Measurements from ENCODE around the gene CASD1. TPM values are rescaled to one million over a fixed set of nuclear protein-coding genes. Genes with fewer than 3 reads are reported as not detected.

The CASD1 gene
- polyA plus RNA-seq, 1 donor from 2014 or later, result 187 TPM

GRCh38 chr7:94594882-94595281, 85.3 kb downstream of the CASD1 start:
- H2AFZ ChIP-seq (ENCODE audit: low read depth, low read length), result no peak overlapping the region
- H3K27ac ChIP-seq (ENCODE audit: low read length), result no peak overlapping the region
- H3K36me3 ChIP-seq (ENCODE audit: insufficient read depth, low read length), result peaks cover 4% of the 10 kb centered on the region
- no peaks in the 10 kb centered on the region for H3K79me2 ChIP-seq (replicated peaks; ENCODE audit: insufficient read depth, low read length)
- no peak overlapping the region for H3K4me2 ChIP-seq (ENCODE audit: low read length)
- no peak overlapping the region for H3K4me3 ChIP-seq (ENCODE audit: low read length)
- no peaks in the 10 kb centered on the region for H3K9me3 ChIP-seq (ENCODE audit: low read length)
- no peak overlapping the region for H3K9ac ChIP-seq (ENCODE audit: low read length)
- H4K20me1 ChIP-seq (ENCODE audit: insufficient read depth), result no peaks in the 10 kb centered on the region
- H3K27me3 ChIP-seq (ENCODE audit: insufficient read depth, low read depth, low read length), result no peaks in the 10 kb centered on the region
- no peaks in the 10 kb centered on the region for H3F3A ChIP-seq (ENCODE audit: insufficient read depth, low read length, poor library complexity, severe bottlenecking)
- no peak for TF ChIP-seq MXI1 (conservative IDR thresholded peaks at IDR 0.05; ENCODE audit: poor library complexity, severe bottlenecking)
- TF ChIP-seq, protein P1, sequence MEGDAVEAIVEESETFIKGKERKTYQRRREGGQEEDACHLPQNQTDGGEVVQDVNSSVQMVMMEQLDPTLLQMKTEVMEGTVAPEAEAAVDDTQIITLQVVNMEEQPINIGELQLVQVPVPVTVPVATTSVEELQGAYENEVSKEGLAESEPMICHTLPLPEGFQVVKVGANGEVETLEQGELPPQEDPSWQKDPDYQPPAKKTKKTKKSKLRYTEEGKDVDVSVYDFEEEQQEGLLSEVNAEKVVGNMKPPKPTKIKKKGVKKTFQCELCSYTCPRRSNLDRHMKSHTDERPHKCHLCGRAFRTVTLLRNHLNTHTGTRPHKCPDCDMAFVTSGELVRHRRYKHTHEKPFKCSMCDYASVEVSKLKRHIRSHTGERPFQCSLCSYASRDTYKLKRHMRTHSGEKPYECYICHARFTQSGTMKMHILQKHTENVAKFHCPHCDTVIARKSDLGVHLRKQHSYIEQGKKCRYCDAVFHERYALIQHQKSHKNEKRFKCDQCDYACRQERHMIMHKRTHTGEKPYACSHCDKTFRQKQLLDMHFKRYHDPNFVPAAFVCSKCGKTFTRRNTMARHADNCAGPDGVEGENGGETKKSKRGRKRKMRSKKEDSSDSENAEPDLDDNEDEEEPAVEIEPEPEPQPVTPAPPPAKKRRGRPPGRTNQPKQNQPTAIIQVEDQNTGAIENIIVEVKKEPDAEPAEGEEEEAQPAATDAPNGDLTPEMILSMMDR (IDR thresholded peaks at IDR 0.05; ENCODE audit: poor library complexity, severe bottlenecking), result no peak
- TF ChIP-seq EZH2 (IDR thresholded peaks at IDR 0.05; ENCODE audit: borderline replicate concordance, insufficient read depth, low read length, poor library complexity, severe bottlenecking), result no peak
- H3K9me2 ChIP-seq (ENCODE audit: insufficient read depth, low read length), result no peaks in the 10 kb centered on the region

GRCh38 chr7:94595717-94596116, 86.1 kb downstream of the CASD1 start:
- Histone ChIP-seq H3K4me3 (ENCODE audit: low read length) (no peak overlapping the region), H3K9me3 (ENCODE audit: low read length) (no peaks in the 10 kb centered on the region), H3K9ac (ENCODE audit: low read length) (no peak overlapping the region), H3K36me3 (ENCODE audit: insufficient read depth, low read length) (peaks cover 4% of the 10 kb centered on the region), H3K4me2 (ENCODE audit: low read length) (no peak overlapping the region), H3F3A (ENCODE audit: insufficient read depth, low read length, poor library complexity, severe bottlenecking) (no peaks in the 10 kb centered on the region), H3K79me2 (replicated peaks; ENCODE audit: insufficient read depth, low read length) (no peaks in the 10 kb centered on the region), H3K9me2 (ENCODE audit: insufficient read depth, low read length) (no peaks in the 10 kb centered on the region), H3K27ac (ENCODE audit: low read length) (no peak overlapping the region), H3K27me3 (ENCODE audit: insufficient read depth, low read depth, low read length) (no peaks in the 10 kb centered on the region), H2AFZ (ENCODE audit: low read depth, low read length) (no peak overlapping the region), H4K20me1 (ENCODE audit: insufficient read depth) (no peaks in the 10 kb centered on the region)
- no peak for TF ChIP-seq EZH2 (IDR thresholded peaks at IDR 0.05; ENCODE audit: borderline replicate concordance, insufficient read depth, low read length, poor library complexity, severe bottlenecking)
- no peak for TF ChIP-seq RAD21 (conservative IDR thresholded peaks at IDR 0.05)
- no peak for TF ChIP-seq EP300 (conservative IDR thresholded peaks at IDR 0.05; ENCODE audit: poor library complexity, severe bottlenecking)
- no peak for TF ChIP-seq MXI1 (conservative IDR thresholded peaks at IDR 0.05; ENCODE audit: poor library complexity, severe bottlenecking)
- no peak for TF ChIP-seq SMC3 (conservative IDR thresholded peaks at IDR 0.05; ENCODE audit: poor library complexity)
- TF ChIP-seq, protein P1 (IDR thresholded peaks at IDR 0.05; ENCODE audit: poor library complexity, severe bottlenecking), result no peak
- no peak for TF ChIP-seq REST (IDR thresholded peaks at IDR 0.05; ENCODE audit: borderline replicate concordance)
- no peak for TF ChIP-seq TAF1 (IDR thresholded peaks at IDR 0.05; ENCODE audit: low read depth)
- TF ChIP-seq POLR2AphosphoS5 (IDR thresholded peaks at IDR 0.05), result no peak

All from neural cell (in vitro differentiated cells).